Left kidney (tissue), 2 donors: Measurements from ENCODE around the gene NME9. TPM values are rescaled to one million over a fixed set of nuclear protein-coding genes. Genes with fewer than 3 reads are reported as not detected.

ENCODE experiments used
- DNase-seq: peaks from one replicate; pipeline ENCODE4 v3.0.0-alpha.2; 2013
- polyA plus RNA-seq: library from polyadenylated mRNA; unstranded; fragments of 120-200 nt; gene quantifications from one replicate; pipeline ENCODE4 v1.2.1, GENCODE V29; 2013; ENCODE audit not compliant: insufficient read length

NME9 gene
- polyA plus RNA-seq, 1 donor = 4.8 TPM

- DNase-seq = no peak
Measured at GRCh38 chr3:138362538-138362937, 32.9 kb upstream of the NME9 start.

GRCh38 chr3:138361561-138361971 is 31.9 kb upstream of the NME9 start:
- DNase-seq = peak; percentile 68

GRCh38 chr3:138360869-138361525 is 31.3 kb upstream of the NME9 start:
- no peak for DNase-seq

- no peak for DNase-seq
Measured at GRCh38 chr3:138359919-138360868, 30.5 kb upstream of the NME9 start.

- no peak for DNase-seq
Measured at GRCh38 chr3:138359148-138359918, 29.7 kb upstream of the NME9 start.

GRCh38 chr3:138356730-138357405 is 27.2 kb upstream of the NME9 start:
- DNase-seq = no peak

DNA sequence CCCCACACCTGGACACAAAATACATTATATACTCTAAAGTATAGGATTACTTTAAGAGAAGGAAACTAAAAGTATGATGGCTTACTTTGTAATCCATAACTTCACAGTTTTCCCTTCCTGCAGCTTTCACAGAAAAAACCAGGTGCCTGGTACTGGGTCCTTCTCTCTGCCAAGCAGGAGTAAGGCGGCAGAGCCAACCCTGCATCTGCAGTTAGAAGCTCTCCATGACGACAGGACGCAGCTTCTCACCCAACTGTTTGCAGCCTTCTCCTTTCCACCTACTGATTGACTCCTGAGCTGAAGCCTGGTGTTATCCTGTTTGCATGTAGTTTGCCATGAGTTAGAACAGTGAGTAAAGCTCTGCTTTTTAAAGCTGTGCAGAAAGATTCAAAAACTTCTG is 25.4 kb upstream of the NME9 start:
- DNase-seq = no peak

- DNase-seq = no peak
Measured at GRCh38 chr3:138354376-138354775, 24.7 kb upstream of the NME9 start.

DNA sequence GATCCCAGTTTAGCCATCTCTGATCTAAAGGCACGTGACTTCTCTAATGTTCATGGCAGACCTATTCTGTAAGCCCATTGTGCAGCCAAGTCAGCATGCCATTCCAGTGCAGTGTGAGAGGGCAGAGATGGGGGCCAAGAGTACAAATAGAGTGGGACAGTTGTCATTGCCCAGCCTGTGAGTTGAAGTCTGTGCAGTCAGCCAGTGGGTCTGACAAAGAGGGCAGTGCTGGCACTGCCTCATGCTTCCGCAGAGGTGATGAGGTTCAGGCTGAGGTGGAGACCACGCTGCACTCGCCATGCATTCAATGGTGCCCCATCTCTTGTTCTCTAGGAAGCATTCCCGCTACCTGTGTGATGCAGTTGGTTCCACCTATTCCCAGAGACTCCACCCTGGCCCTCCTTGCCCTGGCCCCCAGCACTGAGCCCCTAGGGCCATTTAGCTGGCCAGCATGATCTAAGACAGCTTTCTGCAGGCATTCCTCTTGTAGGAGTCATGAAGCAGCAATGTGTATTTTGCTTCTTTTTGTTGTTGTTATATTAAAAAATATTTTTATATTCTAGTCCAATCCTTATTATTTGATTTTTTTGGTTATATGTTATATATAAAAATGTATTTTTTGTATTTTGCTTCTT is 22.4 kb upstream of the NME9 start:
- no peak for DNase-seq

DNA sequence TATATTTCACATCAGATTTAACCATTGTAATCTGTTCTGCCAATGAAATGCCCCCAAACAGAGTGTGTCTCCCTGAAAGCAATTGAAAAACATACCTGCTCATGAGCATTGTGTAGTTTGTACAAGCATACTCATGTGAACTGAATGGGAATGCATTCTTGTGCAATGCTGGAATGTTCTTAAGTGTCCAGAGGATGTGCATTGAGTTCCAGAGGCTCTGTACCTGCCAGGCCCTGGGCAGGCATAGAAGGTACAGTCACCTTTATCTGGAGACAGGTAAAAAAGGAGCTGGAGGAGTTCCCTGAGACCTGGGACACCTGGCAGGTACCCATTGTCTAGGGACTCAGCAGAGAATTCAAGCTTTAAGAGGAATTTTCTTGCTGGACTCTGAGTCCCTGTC is 21.5 kb upstream of the NME9 start:
- DNase-seq = no peak

- DNase-seq = peak; percentile 42
Measured at GRCh38 chr3:138349926-138350665, 20.4 kb upstream of the NME9 start.

DNA sequence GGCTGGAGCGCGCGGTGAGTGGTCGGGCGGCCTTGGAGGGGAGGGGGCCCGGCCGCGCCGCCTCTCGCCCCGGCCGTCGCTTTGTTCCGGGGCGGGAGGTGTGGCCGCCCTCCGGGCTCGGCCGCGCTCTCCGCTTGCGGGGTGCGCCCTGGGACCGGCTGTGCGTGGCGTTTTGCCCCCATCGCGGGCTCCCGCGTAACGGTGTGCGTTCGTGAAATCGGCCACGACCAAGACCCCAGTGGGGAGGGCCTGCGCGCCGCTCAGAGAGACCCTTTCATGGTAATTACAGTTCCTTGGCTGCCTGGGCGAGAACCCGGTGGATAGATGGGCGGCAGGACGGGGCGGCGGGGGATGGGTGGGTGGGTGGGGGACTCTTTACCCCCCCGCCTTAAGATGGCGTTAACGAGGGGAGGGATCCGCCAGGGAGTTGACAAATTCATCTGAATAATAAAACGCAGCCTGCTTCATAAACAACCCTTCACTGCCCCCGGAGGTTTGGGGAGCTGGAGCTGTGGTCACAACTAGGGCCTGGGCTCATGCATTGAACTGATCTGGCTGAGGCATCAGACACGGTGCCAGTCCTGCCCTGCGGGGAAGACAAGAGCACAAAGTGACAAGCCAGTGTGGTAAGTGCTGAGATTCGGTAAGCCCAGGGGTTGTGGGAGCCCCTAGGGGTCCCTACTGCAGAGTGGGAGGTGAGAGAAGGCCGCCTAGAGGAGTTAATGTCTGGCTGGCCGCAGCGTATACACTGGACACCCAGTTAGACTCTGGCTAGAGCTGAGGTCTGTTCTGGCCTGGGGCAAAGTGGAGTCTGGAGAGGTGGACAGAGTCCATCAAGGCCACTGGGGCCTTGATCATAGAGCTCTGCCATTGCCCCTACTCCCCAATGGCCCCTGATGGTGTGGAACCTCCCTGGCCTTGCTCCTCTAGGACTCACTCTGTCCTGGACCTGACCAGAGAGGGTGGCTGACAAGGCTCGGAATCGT is 19.4 kb upstream of the NME9 start:
- DNase-seq = peak; percentile 35

DNA sequence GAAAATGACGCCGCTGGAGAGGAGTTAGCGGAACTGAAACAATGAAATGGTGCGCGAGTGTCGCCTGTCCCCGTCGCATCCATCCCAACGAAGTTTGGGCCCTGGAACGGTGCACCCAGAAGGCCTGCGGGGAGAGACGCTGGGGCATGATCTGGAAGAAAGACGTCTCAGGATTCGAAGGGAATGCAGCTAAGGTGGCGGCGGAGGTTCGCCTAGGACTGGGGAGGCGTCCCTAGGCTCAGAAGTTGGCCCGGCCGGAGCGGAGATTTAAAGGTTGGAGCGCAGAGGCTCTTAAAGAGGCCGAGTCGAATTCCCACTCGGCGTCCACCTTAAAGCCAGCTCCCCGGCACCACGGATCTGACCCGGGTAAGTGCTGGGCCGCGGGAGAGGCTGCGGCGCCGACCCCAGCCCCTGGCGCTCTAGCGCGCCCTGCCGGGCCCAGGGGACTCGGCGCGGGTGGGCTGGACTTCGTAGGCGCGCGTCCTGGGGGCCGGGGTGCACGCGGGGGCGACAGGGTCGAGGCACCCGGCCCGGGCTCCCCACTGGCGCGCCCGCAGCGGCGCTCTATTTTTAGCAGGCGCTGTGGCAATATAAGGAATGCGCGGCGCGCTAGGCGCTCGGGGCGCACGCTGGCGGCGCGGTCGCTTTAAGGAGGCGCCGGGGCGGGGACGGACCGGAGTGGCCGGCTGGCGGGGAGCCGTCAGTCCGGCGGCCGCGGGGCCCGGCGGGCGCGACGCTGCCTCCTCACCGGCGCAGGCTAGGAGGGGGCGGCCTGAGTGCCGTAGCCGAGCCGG is 18.5 kb upstream of the NME9 start, which contains the start of gene MRAS:
Gene MRAS, plus strand, starts transcription at position 620 of the 794 bp plus-strand sequence. CDS start 24,305 bp downstream, outside the sequence.
- peak; percentile 65 for DNase-seq

GRCh38 chr3:138344754-138345153 is 15.1 kb upstream of the NME9 start:
- DNase-seq = no peak

DNA sequence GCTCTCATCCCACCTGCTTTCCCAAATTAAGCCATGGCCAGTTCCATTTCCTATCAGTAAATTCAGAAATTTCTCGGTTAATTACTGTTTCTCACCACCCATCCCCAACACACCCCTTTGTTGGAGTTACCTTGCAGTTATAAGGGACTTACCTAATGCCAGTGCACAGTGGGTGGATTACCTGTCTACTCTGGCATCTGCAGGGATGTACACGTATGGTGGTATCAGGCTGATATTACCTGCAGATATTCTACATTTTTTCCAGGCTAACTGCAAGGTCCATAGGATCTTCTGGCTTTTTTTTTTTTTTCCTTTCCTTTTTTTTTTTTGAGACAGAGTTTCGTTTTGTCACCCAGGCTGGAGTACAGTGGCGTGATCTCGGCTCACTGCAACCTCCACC is 10.9 kb upstream of the NME9 start:
- no peak for DNase-seq

DNA sequence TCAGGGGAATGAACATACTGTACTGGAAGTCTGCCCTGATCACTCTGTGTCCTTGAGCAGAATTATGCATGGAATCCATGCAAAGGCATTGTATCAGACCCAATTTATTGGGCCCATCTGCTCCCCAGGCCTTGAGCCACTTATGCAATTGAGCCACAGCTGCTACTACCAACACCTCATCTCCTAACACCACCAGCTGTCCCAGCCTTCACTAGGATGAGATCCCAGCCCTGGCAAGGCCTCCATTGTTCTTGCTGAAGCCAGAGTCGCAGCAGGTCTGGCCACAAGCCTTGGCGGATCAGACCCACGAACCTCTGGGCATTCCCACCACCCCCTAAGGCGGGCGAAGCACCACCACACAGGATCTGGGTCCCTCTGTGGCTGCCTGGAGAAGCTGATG is 9.2 kb upstream of the NME9 start:
- no peak for DNase-seq

DNA sequence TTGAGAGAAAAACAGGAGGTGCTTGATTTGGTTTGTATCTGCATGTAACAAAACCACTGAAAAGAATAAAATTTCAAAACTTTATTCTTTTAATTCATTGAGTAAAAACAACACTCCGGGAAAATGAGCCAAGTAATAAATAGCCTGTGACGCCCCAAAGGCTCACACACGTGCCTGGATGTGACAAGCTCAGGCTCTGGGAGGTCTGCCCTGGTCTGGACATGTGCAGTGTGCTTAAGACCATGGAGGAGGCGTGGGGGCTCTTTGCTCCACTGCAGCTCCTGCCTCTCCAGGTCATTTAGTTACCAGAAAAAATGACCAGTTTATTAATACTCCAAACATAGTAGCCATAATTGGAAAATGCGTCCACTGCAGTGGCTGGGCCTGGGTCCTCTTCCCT is 8.6 kb upstream of the NME9 start:
- DNase-seq = no peak

GRCh38 chr3:138336454-138336999 is 6.9 kb upstream of the NME9 start:
- DNase-seq = no peak
